GM15510 (cell line): ENCODE results near the gene TRAF2.

Source experiments
- POLR2A ChIP-seq: IDR thresholded peaks from 3 replicates; pipeline ENCODE4 v1.6.1; 2011; ENCODE audit warnings: borderline replicate concordance; ENCODE audit not compliant: insufficient read length; ENCODE audit errors: extremely low read depth

The TRAF2 gene

DNA sequence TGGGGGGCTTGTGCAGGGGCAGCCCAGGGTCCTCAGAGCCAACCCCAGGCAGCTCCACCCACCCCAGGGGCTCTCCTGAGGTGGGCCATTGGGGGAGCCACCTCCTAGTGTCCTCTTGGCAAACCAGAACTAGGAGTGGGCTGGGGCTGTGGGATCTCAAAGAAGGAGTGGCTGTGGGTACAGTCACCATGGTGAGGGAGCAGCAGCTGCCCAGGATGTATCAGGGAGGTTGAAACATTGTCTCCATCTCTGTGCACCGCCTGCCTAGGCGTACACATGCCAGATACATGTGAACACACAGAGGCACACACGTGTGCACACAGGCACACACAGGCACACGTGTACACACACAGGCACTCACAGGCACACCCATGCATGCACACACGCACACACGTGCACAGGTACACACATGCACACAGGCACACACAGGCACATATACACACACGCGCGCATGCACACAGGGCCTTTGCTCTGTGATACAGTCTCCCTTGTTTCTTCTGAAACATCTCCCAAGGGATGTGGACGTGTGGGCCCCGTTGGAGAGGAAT, 76.5 kb downstream of the TRAF2 start:
- TF ChIP-seq POLR2A, result no peak

DNA sequence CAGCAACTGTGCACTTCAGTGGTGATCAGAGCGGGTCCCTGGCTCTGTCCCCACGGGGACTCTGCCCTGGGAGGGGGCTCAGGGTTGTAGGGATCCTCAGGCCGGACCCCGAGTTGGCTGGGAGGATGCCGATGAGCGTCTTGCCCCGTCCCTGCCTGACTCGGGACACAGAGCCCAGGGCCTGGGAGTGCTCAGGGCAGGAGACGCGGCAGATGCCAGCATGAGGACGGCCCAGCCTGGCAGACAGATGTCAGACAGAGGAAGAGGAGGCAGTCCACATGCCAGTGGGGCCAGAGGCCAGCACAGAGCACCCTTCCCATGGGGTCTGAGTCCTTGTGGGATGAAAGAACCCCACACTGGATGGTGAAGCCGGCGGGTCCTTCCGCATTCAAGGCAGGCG, 77.0 kb downstream of the TRAF2 start:
- no peak for TF ChIP-seq POLR2A

DNA sequence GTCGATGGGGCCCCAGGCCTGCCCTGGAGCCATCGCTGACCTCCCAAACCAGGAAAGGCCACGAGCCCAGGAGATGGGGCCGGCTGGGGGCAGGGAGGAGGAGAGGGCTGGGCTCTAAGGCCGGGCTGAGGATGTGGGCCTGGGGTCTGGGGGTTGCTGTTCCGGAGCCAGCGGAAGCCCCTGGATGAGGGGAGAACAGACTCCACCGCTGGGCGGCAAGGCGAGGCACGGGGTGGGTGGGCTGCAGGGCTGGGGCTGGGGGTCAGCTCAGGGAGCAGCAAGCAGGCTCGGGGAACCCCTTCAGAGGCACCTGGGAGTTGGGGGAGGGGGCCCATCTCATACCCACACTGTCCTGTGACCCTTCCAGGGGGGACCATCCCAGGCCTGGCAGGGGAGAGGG, 77.4 kb downstream of the TRAF2 start:
- no peak for TF ChIP-seq POLR2A

DNA sequence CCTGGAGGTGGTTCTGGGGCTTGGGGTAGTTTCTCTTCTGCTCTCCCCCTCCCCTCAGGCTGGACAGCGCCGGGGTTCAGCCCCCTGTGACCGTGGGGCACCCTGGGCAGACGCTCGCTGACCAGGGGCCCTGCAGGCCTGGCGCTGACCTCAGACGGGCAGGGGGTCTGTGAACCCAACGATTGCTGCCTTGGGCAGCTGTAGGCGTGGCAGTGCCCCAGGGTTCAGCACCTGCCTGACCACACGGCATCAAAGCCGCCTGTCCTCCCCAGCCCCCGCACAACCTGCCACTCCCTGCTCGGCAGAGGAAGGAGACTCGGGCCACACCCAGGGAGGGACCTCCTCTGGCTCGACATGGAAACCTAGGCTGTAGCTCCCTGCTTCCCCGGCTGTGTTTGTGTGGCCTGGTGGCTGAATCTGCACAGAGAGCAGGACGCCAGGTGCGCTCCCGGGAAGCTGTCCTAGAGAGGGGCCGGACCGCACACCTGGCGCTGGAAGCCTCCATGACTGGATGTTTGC, 77.9 kb downstream of the TRAF2 start:
- no peak for TF ChIP-seq POLR2A

DNA sequence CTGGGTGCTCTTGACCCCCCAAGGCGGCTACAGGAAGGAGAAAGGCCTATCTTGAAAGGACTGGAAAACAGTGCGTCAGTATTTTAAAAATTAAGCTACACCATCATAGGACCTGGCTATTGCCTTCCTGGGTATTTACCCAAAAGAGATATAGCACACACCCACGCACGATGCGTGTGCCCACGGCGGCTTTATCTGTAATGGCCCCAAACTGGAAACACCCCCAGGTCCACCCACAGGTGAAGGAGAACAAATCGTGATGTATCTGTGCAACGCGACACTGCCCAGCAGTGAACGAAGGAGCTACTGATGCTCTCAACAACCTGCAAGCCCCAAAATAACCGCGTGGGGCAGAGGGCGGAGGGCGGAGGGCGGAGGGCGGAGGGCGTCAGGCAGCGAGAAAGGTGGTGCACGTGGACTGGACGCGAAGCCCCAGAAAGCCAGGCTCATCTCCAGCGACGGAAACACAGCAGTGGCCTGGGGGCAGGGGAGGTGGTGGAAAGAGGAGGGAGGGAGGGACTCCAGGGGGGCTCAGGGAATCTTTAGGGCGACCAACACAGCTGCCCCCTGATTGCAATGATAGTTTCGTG, 78.6 kb downstream of the TRAF2 start:
- no peak for TF ChIP-seq POLR2A

DNA sequence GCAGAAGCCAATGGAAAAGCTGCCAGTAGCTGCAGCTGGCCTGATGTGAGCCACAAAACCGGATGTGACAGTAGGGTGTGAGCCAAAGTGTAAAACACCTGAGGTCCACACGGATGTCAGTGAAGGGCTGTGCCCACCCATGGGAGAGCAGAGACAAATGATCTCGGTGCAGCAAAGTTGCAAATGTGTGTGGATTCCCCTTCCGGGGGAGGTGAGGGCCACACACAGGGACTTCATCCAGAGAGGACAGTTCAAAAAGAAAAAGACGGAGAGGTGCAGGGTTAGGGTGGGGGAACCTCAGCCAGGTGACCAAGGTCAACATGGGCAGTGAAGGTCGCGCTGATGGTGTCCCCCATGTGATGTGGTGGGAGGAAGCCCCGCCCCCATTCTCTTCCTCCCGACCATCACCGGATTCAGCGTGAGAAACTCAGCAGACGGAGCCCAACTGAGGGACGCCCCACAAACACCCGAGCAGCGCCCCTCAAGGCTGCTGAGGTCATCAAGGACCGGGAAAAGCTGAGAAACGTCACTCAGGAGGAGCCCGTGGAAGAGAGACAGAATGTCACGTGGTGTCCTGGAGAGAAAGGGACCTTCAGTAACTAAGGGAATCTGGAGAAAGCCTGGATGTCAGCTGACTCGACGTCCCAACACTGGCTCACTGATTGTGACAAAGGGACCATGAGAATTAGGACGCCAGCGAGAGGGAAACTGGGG, 79.6 kb downstream of the TRAF2 start:
- no peak for TF ChIP-seq POLR2A

DNA sequence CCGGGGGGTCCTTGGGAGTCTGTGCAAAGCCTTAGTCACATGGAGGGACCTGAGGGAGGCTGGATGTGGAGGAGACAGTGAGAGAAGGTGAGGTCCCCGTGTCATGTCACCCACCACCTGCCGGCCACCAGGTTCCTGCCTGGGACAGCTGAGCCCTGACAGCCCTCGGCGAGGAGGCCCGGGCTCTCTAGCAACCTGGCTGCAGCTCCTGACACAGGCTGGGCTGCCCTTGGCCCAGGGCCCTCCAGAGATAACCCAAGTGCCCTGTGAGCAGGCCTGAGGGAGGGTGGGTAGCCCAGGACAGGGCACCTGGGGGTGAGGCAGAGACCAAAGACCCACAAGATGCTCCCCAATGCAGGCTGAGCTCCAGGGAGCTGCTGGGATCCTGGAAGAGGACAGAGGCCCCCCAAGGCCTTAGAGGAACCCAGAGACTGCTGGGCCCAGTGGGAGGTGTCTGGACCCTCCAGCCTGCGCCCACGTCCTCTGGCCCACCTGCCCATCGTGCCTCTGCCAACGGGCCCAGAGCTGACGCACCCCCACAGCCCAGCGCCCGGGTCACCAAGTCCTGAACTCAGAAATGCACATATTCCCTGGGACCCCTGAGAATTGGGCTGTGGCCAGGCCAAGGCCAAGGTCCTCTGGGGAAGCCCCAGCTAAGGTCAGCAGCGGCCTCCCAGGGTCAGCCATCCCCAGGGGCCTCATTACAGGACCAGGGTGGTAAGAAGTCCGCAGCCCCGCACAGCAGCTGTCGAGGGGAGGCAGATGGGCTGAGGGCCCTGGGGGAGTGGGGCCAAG, 82.2 kb downstream of the TRAF2 start:
- TF ChIP-seq POLR2A, result no peak

DNA sequence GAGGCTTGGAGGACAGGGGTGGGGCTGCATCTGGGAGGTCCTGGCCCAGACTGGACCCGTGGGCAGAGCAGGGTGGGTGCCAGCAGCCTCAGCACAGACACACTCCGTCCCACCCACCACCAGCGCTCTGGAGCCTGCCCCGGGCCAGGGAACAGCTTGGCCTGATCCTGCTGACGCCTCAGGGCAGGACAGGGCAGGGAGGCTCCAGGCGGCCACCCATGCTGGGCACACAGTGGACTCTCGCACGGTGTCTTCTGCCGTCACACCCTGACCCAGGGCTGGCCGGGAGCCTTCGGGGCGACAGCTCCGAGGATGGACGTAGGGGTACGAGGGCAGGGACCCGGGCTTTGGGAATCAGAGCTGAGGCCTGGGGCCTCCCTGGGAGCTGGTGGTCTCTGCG, 82.8 kb downstream of the TRAF2 start:
- no peak for TF ChIP-seq POLR2A

DNA sequence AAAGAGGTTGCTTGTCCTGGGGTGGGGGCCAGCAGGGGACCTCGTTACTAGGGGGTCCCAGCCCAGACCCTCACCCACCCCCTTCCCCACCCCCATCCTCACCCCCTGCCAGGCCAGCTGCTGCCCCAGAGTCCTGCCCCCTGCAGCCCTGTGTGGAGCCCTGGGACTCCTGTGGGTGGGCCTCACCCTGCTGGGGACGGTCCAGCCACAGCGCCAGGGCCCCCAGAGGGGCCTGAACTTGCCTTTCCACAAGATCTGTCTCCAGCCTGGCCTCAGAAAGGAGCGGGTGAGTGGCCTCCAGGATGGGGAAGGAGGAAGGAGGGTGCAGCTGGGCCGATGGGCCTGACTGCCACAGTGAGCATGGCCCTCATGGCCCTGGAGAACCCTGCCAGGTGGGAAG, 83.5 kb downstream of the TRAF2 start:
- TF ChIP-seq POLR2A, result no peak

DNA sequence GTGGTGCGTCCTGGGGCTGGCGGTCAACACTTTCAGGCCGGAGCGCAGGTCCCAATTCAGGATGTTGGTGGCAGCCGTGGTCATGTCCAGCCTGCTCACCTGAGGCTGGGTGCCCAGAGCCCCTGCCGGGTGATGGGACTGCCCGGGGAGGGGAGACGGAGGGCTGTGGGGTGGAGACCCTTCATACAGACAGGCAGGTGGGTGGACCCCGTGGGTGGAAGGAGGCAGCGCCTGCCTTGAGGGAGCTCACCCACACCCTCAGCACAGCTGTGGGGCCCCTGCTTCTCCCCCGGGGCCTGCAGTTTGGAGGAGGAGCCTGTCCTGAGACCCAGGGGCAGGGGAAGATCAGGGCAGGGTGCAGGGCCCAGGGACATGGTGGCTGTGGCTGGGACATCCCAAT, 84.0 kb downstream of the TRAF2 start:
- TF ChIP-seq POLR2A, result no peak

DNA sequence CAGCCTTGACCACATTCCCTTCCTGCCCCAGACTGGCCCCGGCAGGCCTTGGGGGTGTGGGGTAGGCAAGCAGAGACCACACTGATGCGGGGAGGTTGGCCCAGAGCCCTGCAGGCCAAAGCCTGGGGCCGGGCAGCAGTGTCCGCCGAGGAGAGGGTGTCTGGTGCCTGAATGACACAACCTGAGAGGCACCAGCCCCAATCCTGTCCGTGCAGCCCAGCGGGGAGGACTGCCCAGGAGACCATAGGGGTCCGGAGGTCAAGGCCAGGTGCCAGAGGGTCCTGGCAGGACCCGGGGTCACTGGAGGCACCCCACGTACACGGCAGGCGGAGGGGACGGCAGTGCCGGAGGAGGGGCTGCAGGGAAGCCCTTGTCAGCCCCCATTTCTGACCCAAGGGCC, 85.4 kb downstream of the TRAF2 start:
- TF ChIP-seq POLR2A, result no peak

DNA sequence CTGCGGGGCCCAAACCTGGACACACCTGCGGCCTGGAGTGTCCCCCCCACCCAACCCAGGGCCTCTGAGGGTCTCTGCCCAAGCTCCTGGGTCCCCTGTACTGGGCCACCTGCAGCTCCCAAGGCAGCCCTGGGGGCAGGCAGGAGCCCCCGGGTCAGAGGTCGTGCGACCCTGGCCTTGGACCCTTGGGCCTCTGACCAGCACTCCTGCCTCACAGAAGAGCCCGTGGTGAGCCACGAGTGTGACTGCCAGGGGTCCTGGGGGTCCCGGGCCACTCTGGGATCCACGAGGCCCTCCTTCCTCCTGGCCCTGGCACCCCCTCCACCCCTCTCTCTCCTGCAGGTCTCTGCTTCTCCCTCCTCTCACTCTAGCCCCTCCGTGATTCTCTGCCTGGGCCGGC, 86.0 kb downstream of the TRAF2 start:
- TF ChIP-seq POLR2A, result no peak

DNA sequence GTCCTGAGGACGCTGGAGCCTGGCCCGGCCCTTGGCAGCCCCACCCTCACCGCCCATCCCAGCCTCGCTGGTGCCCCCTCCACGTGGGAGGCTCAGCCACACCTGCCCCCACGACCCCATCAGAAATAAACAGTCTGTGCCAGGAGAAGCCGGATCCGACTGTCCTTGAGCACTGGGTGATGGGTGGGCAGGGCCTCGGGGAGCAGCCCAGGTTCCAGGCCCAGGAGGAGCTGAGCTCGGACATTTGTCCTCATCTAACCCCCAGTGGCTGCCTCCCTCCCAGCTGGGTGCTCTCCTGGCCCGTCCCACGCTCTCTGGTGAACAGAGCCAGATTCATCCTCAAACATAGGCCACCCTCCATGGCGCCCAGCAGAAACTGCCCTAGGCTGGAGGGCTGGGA, 86.4 kb downstream of the TRAF2 start:
- TF ChIP-seq POLR2A, result no peak

DNA sequence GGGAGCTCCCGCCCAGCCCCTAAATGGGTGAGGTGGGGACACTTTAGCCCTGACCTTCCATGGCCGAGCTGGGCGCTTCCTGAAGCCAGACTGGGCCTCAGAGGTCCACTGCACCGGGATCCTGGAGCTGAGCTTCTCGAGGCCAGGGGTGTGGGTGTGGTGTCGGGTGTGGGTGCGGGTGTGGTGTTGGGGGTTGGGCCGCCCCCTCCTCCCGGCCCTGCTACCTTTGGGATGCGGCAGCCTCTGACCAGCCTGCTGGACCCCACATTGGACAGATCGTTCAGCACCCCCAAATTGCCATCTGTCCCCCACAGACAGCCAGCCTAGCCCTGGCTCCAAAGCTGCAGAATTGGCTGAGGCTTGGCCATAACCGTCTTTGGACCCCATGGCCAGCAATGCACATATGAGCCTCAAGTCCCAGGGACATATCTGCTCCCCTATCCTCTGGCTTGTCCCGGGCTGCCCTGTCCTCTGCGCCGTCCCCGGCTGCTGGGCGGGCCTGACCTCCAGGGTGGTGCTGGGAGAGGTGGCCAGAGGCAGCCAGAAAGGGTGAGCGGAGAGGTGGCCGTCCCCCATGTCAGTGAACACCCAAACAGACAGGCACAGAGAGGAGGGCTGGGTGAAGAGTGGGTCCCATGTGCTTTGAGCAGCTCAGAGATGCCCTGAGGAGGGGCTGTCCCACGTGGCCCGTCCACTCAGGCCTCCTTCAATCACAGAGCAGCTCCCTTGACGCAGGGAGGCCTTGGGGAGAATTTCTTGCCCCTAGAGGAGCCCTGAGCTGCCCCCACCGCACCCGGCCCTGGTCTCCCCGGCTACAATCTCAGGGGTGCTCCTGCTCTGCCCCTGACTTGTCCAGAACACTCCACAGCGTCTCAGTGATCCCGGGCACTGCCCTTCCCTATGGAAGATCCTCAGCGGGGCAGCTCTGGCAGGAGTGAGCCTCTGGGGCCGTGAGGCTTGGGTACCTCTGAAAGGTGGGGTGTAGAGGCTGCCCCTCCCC, 87.6 kb downstream of the TRAF2 start:
- TF ChIP-seq POLR2A, result no peak
